Hepatocyte (in vitro differentiated cells): ENCODE data around the gene LRRFIP1. TPM values are rescaled to one million over a fixed set of nuclear protein-coding genes. Genes with fewer than 3 reads are reported as not detected.
"Not testable (repeated sequence)": the region's sequence is repeated elsewhere in the genome, so short reads cannot be mapped to it uniquely, and the experiment has no call there.

Experiments
- DNase-seq: peaks from one replicate; pipeline ENCODE4 v3.0.0-alpha.2; 2016; ENCODE audit warnings: low spot score
- H2AFZ ChIP-seq: fragments of 200-600 bp; sonication (generic); 2 replicates; pipeline ENCODE4 v1.6.0; 2016; ENCODE audit warnings: antibody characterized with exemption, mild to moderate bottlenecking
- H3K27ac ChIP-seq: fragments of 200-600 bp; sonication (generic); 2 replicates; pipeline ENCODE4 v1.5.1; 2016; ENCODE audit warnings: mild to moderate bottlenecking
- H3K27me3 ChIP-seq: fragments of 200-600 bp; sonication (generic); 2 replicates; pipeline ENCODE4 v1.6.1; 2016
- H3K36me3 ChIP-seq: fragments of 200-600 bp; sonication (generic); replicated peaks from 2 replicates; pipeline ENCODE4 v1.5.1; 2016; ENCODE audit warnings: low read depth; ENCODE audit not compliant: insufficient read depth
- H3K4me1 ChIP-seq: fragments of 200-600 bp; sonication (generic); 2 replicates; pipeline ENCODE4 v1.5.1; 2016; ENCODE audit warnings: mild to moderate bottlenecking, moderate library complexity; ENCODE audit not compliant: insufficient read depth
- H3K4me2 ChIP-seq: fragments of 200-600 bp; sonication (generic); 2 replicates; pipeline ENCODE4 v1.6.0; 2016
- H3K4me3 ChIP-seq: fragments of 200-600 bp; sonication (generic); 2 replicates; pipeline ENCODE4 v1.5.1; 2016; ENCODE audit warnings: mild to moderate bottlenecking
- H3K79me2 ChIP-seq: fragments of 200-600 bp; sonication (generic); 2 replicates; pipeline ENCODE4 v1.6.0; 2017; ENCODE audit warnings: mild to moderate bottlenecking
- H3K9me2 ChIP-seq: fragments of 200-600 bp; sonication (generic); replicated peaks from 2 replicates; pipeline ENCODE4 v1.6.0; 2017; ENCODE audit warnings: mild to moderate bottlenecking; ENCODE audit not compliant: insufficient read depth
- H3K9me3 ChIP-seq: fragments of 200-600 bp; sonication (generic); 2 replicates; pipeline ENCODE4 v1.5.1; 2016; ENCODE audit warnings: low read depth, mild to moderate bottlenecking
- H4K20me1 ChIP-seq: fragments of 200-600 bp; sonication (generic); 2 replicates; pipeline ENCODE4 v1.6.0; 2016; ENCODE audit warnings: mild to moderate bottlenecking; ENCODE audit not compliant: insufficient read depth, poor library complexity, severe bottlenecking
- EZH2 ChIP-seq: fragments of 200-600 bp; sonication (generic); IDR thresholded peaks from 2 replicates; pipeline ENCODE4 v1.6.1; 2016; ENCODE audit warnings: antibody characterized with exemption, mild to moderate bottlenecking, borderline replicate concordance
- EZH2phosphoT487 ChIP-seq: fragments of 200-600 bp; sonication (generic); IDR thresholded peaks from one replicate; pipeline ENCODE4 v1.6.1; 2018; ENCODE audit warnings: antibody characterized with exemption, mild to moderate bottlenecking, low read depth, moderate library complexity; ENCODE audit not compliant: unreplicated experiment, severe bottlenecking
- WGBS: methylation state at CpG from one replicate; pipeline ENCODE4 v1.1.6; 2016; ENCODE audit warnings: low lambda C conversion rate; ENCODE audit errors: missing lambda C conversion rate; 5-methylcytosine and 5-hydroxymethylcytosine counted together
- polyA plus RNA-seq: library from polyadenylated mRNA; unstranded; fragments of >200 nt; fragmentation: Nextera tagmentation; extraction: Ambion mirVana; gene quantifications from 2 replicates; pipeline ENCODE4 v1.2.1, GENCODE V29; 2016
- total RNA-seq: library from RNA; depleted of rRNA; stranded (reverse); fragments of >200 nt; gene quantifications from 2 replicates; pipeline ENCODE4 v1.2.3, GENCODE V29; 2014
- TF ChIP-seq, protein P1 (sequence below): fragments of 200-600 bp; sonication (generic); IDR thresholded peaks from 2 replicates; pipeline ENCODE4 v1.5.1; 2016; ENCODE audit warnings: antibody characterized with exemption, mild to moderate bottlenecking; ENCODE audit not compliant: poor library complexity

LRRFIP1 gene
- total and polyA plus RNA-seq, 2 experiments from 2014 or later: 42.7 to 64.1 TPM

DNA sequence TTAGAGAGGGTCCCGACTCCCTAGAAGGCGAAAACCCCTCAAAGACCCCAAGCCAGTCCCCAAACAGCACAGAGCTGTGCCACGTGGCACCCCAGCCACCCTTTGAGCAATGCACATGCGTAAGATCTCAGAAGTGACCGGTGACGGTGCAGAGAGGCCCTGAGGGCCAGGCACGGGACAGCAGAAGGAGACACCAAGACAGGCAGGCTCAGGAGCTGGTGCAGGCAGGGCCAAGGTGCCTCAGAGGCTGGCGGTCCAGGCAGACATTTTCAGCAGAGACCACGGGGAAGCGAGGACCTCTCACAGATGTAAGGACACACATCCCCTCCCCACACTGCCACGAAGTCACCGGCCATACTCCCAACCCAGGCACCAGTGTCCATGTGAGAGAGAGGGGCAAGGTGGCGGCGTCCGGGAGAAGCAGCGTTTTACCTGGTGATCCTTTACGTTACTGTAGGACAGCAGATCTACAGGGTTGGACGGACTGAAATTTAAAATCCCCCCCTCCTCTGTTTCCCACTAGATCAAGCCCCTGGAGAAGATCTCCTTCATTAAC is 34.9 kb upstream of the LRRFIP1 start:
- H3K27ac ChIP-seq: peak overlapping the region; percentile 86

DNA sequence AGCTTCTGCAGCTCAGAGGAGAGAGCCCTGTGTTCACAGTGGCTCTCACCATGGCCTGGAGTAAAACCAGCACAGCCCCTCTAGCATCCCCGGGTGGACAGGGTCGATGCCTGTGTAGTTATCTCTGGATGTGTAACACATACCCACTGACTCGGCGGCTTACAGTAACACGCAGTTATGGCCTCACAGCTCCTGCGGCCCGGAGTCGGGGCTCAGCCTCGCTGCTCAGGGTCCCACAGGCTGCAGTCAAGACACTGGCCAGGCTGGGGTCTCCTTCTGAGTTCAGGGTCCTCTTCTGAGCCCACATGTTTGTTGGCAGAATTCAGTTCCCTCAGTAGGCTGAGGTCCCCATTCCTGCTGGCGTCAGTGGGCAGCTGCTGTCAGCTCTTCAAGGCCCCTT is 34.4 kb upstream of the LRRFIP1 start:
- H3K36me3 ChIP-seq: no peaks in the 10 kb centered on the region
- no peaks in the 10 kb centered on the region for H4K20me1 ChIP-seq
- no peaks in the 10 kb centered on the region for H3K9me3 ChIP-seq
- no peak for TF ChIP-seq EZH2phosphoT487
- H3K9me2 ChIP-seq: no peaks in the 10 kb centered on the region
- no peak overlapping the region for H2AFZ ChIP-seq
- H3K4me1 ChIP-seq: peaks cover 39% of the 10 kb centered on the region
- no peaks in the 10 kb centered on the region for H3K27me3 ChIP-seq
- DNase-seq: no peak
- H3K4me2 ChIP-seq: no peak overlapping the region
- WGBS: 85% methylated on average over 10 of the region's 10 CpGs
- peak overlapping the region; percentile 86 for H3K27ac ChIP-seq
- H3K4me3 ChIP-seq: no peak overlapping the region
- H3K79me2 ChIP-seq: peaks cover 16% of the 10 kb centered on the region

More for the DNA sequence above, 34.9 kb upstream of the LRRFIP1 start:
- H2AFZ ChIP-seq: no peak overlapping the region
- TF ChIP-seq, protein P1, sequence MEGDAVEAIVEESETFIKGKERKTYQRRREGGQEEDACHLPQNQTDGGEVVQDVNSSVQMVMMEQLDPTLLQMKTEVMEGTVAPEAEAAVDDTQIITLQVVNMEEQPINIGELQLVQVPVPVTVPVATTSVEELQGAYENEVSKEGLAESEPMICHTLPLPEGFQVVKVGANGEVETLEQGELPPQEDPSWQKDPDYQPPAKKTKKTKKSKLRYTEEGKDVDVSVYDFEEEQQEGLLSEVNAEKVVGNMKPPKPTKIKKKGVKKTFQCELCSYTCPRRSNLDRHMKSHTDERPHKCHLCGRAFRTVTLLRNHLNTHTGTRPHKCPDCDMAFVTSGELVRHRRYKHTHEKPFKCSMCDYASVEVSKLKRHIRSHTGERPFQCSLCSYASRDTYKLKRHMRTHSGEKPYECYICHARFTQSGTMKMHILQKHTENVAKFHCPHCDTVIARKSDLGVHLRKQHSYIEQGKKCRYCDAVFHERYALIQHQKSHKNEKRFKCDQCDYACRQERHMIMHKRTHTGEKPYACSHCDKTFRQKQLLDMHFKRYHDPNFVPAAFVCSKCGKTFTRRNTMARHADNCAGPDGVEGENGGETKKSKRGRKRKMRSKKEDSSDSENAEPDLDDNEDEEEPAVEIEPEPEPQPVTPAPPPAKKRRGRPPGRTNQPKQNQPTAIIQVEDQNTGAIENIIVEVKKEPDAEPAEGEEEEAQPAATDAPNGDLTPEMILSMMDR: no peak
- TF ChIP-seq EZH2phosphoT487 (no peak), EZH2 (no peak)
- DNase-seq: no peak
- H3K36me3 ChIP-seq: no peaks in the 10 kb centered on the region
- H3K4me2 ChIP-seq: no peak overlapping the region
- H3K9me3 ChIP-seq: no peaks in the 10 kb centered on the region
- no peaks in the 10 kb centered on the region for H3K9me2 ChIP-seq
- WGBS: 97% methylated on average over 18 of the region's 18 CpGs
- H3K27me3 ChIP-seq: no peaks in the 10 kb centered on the region
- no peak overlapping the region for H3K4me3 ChIP-seq
- no peaks in the 10 kb centered on the region for H4K20me1 ChIP-seq
- peaks cover 39% of the 10 kb centered on the region for H3K4me1 ChIP-seq
- peaks cover 21% of the 10 kb centered on the region for H3K79me2 ChIP-seq

DNA sequence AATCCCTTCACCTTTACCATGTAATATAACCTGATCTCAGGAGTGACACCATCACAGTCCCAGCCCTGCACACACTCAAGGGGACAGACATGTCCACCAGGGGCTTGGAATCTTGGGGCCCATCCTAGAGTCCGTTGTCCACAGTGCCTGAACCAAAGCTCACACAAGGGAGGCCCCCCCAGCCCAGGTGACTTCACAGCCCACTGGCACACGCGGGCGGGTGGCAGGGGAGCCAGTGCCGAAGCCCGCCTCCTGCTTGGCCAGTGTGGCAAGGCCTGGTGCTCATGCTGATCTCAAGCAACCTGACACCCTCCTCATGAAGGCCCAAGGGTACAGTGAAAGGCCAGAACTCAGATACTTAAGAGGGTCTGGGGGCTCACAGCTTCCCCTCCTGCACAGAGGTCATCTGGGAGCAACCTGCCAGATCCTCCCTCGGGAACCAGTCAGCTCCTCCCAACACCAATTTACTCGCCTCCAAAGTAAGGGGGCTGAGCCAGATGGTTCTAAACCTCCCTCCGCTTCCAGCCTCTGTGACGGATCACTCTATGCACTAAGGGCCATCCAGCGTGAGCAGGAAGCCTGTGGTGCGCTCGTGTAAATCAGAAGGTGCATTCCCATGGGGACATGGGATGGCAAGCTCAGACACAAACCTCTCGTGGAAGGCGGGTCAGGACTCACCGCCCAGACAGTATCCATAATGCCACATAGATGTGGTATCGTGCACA is 33.6 kb upstream of the LRRFIP1 start:
- Histone ChIP-seq H3K4me2 (peak overlapping the region; percentile 53), H3K27ac (peak overlapping the region; percentile 86), H3K4me3 (no peak overlapping the region), H3K27me3 (no peaks in the 10 kb centered on the region), H3K36me3 (no peaks in the 10 kb centered on the region), H3K4me1 (peaks cover 39% of the 10 kb centered on the region), H2AFZ (no peak overlapping the region), H3K79me2 (peaks cover 9% of the 10 kb centered on the region), H4K20me1 (no peaks in the 10 kb centered on the region), H3K9me3 (no peaks in the 10 kb centered on the region), H3K9me2 (no peaks in the 10 kb centered on the region)
- no peak for TF ChIP-seq EZH2
- TF ChIP-seq EZH2phosphoT487: no peak
- TF ChIP-seq, protein P1: no peak
- no peak for DNase-seq
- WGBS: 85% methylated on average over 17 of the region's 17 CpGs

DNA sequence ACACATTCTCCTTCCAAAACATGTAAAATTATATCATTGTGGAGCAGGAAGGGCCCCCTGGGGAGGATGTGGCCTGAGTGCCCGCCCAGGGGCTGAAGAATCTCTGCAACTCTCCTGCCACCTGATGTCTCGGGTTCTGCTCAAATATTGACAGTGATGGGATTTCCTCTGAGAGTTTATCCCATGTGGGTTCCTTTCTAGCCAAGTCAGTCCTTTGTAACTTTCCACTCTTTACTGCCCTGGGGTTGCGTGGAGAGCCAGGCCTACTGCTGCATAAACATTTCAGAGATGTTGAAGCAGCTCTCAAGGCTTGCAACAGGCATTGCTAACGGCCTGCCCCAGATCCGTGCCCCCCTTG is 32.9 kb upstream of the LRRFIP1 start:
- Histone ChIP-seq H3K27me3 (no peaks in the 10 kb centered on the region), H3K36me3 (no peaks in the 10 kb centered on the region), H3K4me1 (peaks cover 39% of the 10 kb centered on the region), H3K4me3 (no peak overlapping the region), H3K27ac (peak overlapping the region; percentile 86), H2AFZ (no peak overlapping the region), H3K4me2 (peak overlapping the region; percentile 53), H3K79me2 (peaks cover 2% of the 10 kb centered on the region), H3K9me2 (no peaks in the 10 kb centered on the region), H4K20me1 (no peaks in the 10 kb centered on the region), H3K9me3 (no peaks in the 10 kb centered on the region)
- peak; percentile 70 for DNase-seq
- WGBS: 22% methylated on average over 5 of the region's 5 CpGs
- TF ChIP-seq, protein P1: no peak
- no peak for TF ChIP-seq EZH2phosphoT487
- TF ChIP-seq EZH2: no peak

DNA sequence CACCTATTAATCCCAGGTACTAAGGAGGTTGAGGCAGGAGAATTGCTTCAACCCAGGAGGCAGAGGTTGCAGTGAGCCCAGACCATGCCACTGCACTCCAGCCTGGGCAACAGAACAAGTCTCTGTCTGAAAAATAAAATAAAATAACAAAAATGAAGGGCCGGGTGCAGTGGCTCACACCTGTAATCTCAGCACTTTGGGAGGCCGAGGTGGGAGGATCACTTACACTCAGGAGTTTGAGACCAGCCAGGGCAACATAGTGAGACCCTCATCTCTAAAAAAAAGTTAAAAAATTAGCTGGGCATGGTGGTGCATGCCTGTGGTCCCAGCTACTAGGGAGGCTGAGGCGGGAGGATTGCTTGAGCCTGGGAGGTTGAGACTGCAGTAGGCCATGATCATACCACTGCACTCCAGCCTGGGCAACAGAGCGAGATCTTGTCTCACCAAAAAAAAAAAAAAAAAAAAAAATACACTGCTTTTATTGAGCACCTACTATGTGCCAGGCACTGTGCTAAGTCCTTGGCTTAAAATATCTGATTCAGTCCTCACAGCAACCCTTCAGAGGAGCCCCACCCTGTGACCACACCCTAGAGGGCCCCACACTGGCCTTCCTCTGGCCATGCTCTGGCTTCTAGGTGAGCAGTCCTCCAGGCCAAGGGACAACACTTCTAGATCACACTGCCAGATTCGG is 31.4 kb upstream of the LRRFIP1 start:
- Histone ChIP-seq H3K4me1 (peaks cover 48% of the 10 kb centered on the region), H3K27ac (peak overlapping the region; percentile 86)
- H3K4me3 ChIP-seq, H3K4me2 ChIP-seq, H3K36me3 ChIP-seq, DNase-seq, H3K27me3 ChIP-seq, H2AFZ ChIP-seq, H3K79me2 ChIP-seq, H3K9me2 ChIP-seq, H3K9me3 ChIP-seq, H4K20me1 ChIP-seq: not testable (repeated sequence)
- WGBS: 87% methylated on average over 5 of the region's 5 CpGs
